GM13977 (cell line): ENCODE data around the gene GLYATL1B.

Source experiments
- DNase-seq: peaks from one replicate; pipeline ENCODE4 v3.0.0; 2012; ENCODE audit warnings: low spot score
- in situ Hi-C: fragments of 300-500 bp; cut with MboI; formaldehyde crosslinking; loops from one replicate; pipeline ENCODE4 v1.12.0; 2022; ENCODE audit warnings: low sequenced_read_pairs, low pct_unique_long_range_greater_than_20kb, mixed read lengths, inconsistent platforms; ENCODE audit not compliant: unreplicated experiment
- TF ChIP-seq, protein P1 (sequence below): IDR thresholded peaks from 2 replicates; pipeline ENCODE4 v1.5.1; 2012; ENCODE audit warnings: mild to moderate bottlenecking, control low read depth; ENCODE audit not compliant: insufficient read depth; ENCODE audit errors: extremely low read depth, missing control alignments

The GLYATL1B gene

DNA sequence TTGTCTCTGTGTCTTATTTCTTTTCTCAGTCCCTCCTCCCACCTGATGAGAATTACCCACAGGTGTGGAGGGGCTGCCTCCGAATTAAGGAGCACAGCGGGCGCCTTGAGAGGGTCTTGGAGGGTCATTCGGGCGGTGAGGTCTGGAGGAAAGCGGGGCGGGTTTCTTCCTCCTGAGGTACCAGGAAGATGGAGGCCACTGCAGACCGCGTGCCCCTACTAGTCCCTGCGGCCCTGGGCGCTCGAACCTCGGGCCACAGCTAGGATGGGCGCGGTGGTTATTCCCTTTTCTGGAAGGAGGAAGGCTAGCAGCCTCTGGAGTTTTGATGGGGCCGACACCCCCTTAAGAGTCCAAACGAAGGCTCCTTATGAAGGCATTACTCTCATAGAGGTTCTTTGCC, 51.1 kb downstream of the GLYATL1B start:
- TF ChIP-seq, protein P1, sequence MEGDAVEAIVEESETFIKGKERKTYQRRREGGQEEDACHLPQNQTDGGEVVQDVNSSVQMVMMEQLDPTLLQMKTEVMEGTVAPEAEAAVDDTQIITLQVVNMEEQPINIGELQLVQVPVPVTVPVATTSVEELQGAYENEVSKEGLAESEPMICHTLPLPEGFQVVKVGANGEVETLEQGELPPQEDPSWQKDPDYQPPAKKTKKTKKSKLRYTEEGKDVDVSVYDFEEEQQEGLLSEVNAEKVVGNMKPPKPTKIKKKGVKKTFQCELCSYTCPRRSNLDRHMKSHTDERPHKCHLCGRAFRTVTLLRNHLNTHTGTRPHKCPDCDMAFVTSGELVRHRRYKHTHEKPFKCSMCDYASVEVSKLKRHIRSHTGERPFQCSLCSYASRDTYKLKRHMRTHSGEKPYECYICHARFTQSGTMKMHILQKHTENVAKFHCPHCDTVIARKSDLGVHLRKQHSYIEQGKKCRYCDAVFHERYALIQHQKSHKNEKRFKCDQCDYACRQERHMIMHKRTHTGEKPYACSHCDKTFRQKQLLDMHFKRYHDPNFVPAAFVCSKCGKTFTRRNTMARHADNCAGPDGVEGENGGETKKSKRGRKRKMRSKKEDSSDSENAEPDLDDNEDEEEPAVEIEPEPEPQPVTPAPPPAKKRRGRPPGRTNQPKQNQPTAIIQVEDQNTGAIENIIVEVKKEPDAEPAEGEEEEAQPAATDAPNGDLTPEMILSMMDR = no peak
- no peak for DNase-seq
- in situ Hi-C loops = loop anchor here (25.0 kb wide), 1 partner anchor 475 kb away; no protein-coding TSS in a partner anchor

DNA sequence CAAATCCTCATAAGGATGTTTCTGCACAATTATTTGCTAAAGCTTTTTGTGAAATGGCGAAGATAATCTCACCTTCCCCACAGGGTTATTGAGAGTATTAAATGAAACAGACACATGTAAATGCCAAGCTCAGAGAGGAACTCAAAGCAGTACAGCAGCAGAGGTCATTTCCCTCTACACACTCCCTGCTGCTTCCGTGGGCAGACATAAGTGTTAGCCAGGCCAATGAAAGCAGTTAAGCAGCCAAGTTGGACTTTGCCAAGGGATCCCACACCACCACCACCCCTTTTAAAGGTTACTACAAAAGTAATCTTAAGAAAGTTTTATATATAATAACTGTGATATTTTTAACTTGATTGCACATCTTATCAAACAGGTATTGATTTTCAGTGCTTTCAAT, 52.5 kb downstream of the GLYATL1B start:
- TF ChIP-seq, protein P1 = no peak
- no peak for DNase-seq
- in situ Hi-C loops = loop anchor here (25.0 kb wide), 1 partner anchor 476 kb away; no protein-coding TSS in a partner anchor

DNA sequence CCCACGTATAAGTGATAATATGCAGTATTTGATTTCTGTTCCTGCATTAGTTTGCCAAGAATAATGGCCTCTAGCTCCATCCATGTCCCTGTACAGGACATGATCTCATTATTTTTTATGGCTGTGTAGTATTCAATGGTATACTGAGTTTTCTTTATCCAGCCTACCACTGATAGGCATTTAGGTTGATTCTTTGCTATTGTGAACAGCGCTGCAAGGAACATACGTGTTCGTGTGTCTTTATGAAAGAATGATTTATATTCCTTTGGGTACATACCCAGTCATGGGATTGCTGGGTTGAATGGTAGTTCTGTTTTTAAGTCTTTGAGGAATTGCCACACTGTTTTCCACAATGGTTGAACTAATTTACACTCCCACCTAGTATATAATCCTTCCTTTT, 55.1 kb downstream of the GLYATL1B start:
- no peak for DNase-seq
- in situ Hi-C loops = loop anchor here (25.0 kb wide), 1 partner anchor 479 kb away; no protein-coding TSS in a partner anchor
- TF ChIP-seq, protein P1 = no peak

DNA sequence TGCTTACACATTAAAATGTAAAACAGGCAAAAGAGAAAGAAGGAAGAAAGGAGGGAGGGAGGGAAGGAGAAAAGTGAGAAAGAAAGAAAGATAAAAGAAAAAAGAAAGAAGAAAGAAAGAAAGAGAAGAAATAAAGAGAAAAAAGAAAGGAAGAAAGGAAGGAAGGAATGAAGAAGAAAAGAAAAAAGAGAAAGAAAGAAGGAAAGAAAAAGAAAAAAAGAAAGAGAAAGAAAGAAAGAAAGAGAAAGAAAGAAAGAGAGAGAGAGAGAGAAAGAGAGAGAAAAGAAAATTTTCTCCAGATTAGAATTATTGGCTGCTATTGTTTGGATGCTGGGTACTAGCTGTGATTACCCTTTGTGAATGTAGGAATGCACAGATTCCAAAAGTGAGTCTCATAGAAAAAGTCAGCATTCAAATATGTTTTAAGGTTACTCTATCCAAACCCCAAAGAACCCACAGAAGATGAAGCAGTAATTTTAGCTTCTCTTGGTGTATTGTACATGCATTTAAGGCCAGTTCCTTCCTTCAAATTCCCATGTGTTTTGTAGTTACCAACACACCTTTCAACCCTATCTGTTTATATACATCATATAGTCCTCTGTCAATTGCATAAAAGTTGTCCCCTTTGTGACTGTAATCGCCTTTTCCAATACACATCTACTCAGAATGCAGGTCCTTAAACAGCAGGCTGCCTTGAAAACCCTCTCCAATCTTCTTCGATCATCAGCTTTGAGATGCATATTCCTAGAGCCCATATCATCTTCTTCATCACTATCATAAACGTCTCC, 55.8 kb downstream of the GLYATL1B start:
- TF ChIP-seq, protein P1 = no peak
- DNase-seq = no peak
- in situ Hi-C loops = loop anchor here (25.0 kb wide), 1 partner anchor 480 kb away; no protein-coding TSS in a partner anchor

DNA sequence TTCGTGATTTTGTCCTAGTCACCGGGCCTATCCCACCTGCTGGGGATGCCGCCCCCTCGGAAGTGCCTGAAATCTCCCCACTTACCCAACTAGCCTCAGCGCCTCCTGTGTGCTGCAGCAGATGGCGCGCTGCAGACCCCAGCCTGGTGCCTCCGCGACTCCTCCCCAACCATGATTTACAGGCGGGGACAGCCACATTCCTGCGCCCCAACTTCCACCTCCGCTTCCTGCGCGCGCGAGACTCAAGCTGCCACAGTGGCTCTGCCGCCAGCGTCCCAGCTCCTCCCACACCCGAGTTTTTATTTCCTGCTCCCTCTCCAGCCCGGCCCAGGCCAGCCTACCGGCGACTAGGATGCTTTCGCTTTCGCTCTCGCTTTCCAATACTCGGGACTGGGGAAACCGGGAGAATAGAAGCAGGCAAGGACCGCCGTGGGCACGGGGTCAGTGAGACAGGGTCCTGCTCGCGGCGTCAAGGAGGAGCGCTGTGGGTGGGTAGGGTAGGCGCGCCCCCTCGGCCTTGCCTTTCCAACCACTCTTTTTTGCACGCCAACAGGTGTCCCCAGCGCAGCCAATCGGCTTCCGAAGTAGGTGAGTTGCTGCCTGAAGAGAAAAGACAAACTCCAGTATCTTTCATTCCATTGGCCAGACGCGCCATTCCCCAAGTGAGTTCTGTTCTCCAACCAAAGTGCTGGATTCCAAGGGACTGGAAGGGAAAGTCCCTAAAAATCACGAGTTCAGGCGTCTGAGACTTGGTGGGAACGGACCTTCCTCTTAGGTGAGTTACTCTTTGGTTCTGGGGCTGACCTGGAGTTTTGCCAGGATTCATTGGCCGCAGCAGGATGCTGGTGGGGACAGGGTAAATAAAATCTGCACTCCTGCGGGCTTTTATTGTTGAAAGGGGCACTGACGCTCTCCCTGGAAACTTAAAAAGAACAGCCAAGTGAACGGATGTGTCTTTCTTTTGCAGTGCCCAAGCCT, 56.7 kb downstream of the GLYATL1B start, which contains the start of gene FAM111A:
TSS of gene FAM111A (plus strand) at position 327 of the 978 bp plus-strand sequence. CDS start 6,017 bp downstream, outside the sequence.
- in situ Hi-C loops = loop anchor here (25.0 kb wide), 1 partner anchor 481 kb away; no protein-coding TSS in a partner anchor
- peak; percentile 85 for DNase-seq
- TF ChIP-seq, protein P1 = peak; percentile 75

DNA sequence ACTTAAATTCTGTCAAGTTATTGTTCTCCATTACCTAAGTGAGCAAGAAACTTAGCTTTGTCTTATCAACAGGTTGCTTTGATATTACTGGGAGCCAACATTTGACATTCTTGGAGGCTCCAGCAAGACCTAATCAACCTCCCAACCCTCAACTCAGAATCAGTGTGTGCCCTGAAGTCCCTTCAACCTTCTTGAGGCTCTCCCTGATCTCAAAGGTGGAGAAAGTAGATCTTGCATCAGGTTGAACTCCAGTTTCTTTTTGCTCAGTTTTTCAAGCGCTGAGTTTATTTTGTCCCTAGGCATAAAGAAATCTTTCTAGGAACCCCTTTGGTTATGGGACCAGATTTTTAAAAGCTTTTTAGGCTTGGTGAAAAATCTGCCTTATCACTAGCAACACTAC, 58.0 kb downstream of the GLYATL1B start:
- in situ Hi-C loops = loop anchor here (25.0 kb wide), 1 partner anchor 482 kb away; no protein-coding TSS in a partner anchor
- TF ChIP-seq, protein P1 = no peak
- no peak for DNase-seq
